HL-60 (cell line): Measurements from ENCODE around the gene TMEM204.
A peak's percentile ranks its signal among the peaks of the same experiment; 100 is the strongest.

Experiments used
- DNase-seq, 2 experiments: peaks; one replicate each; pipeline ENCODE4 v3.0.0-alpha.2; 2010 to 2020; ENCODE audit warnings: low read depth in 1 of 2, low spot score in 1 of 2
- H3K27ac ChIP-seq: fragments of 250-450 bp; sonication (Bioruptor Pico); replicated peaks from 2 replicates; pipeline ENCODE4 v1.5.1; 2020; ENCODE audit warnings: mild to moderate bottlenecking, moderate library complexity
- H3K27me3 ChIP-seq: fragments of 250-450 bp; sonication (Bioruptor Pico); 2 replicates; pipeline ENCODE4 v1.5.1; 2021; ENCODE audit warnings: mild to moderate bottlenecking, moderate library complexity; ENCODE audit not compliant: insufficient read depth, poor library complexity, severe bottlenecking
- H3K4me3 ChIP-seq: replicated peaks from 2 replicates; pipeline ENCODE4 v1.5.1; 2011; ENCODE audit warnings: mild to moderate bottlenecking, control low read depth, low read length; ENCODE audit not compliant: insufficient read depth
- CTCF ChIP-seq: IDR thresholded peaks from one replicate; pipeline ENCODE4 v1.5.1; 2011; ENCODE audit warnings: low read length, control low read depth, inconsistent platforms; ENCODE audit not compliant: insufficient read depth
- GABPA ChIP-seq: IDR thresholded peaks from 2 replicates; pipeline ENCODE4 v1.6.1; 2012; ENCODE audit warnings: low read depth
- POLR2AphosphoS5 ChIP-seq: IDR thresholded peaks from 2 replicates; pipeline ENCODE4 v1.6.1; 2012; ENCODE audit warnings: low read depth
- REST ChIP-seq: IDR thresholded peaks from 2 replicates; pipeline ENCODE4 v1.6.1; 2012; ENCODE audit warnings: low read depth; ENCODE audit not compliant: insufficient replicate concordance
- SPI1 ChIP-seq: IDR thresholded peaks from 2 replicates; pipeline ENCODE4 v1.6.1; 2012; ENCODE audit warnings: low read depth, mild to moderate bottlenecking, borderline replicate concordance

Gene TMEM204

GRCh38 chr16:1501630-1502029 is 31.8 kb upstream of the TMEM204 start:
- no peak overlapping the region for H3K4me3 ChIP-seq
- TF ChIP-seq POLR2AphosphoS5, result no peak
- no peak for TF ChIP-seq REST
- no peak for TF ChIP-seq GABPA
- H3K27ac ChIP-seq, result no peak overlapping the region
- DNase-seq, result no peak
- H3K27me3 ChIP-seq, result no peaks in the 10 kb centered on the region

GRCh38 chr16:1502092-1503004 is 31.1 kb upstream of the TMEM204 start:
- TF ChIP-seq CTCF (no peak), REST (no peak), SPI1 (no peak), GABPA (no peak), POLR2AphosphoS5 (0 out of 2 replicates have a peak, but pooled peaks have one; percentile 4)
- H3K27me3 ChIP-seq, result no peaks in the 10 kb centered on the region
- H3K4me3 ChIP-seq, result no peak overlapping the region
- no peak for DNase-seq
- no peak overlapping the region for H3K27ac ChIP-seq

- Histone ChIP-seq H3K27ac (no peak overlapping the region), H3K27me3 (no peaks in the 10 kb centered on the region), H3K4me3 (no peak overlapping the region)
- no peak for DNase-seq
- TF ChIP-seq GABPA (no peak), REST (no peak), POLR2AphosphoS5 (no peak), SPI1 (no peak), CTCF (no peak)
Measured at GRCh38 chr16:1503110-1503955, 30.1 kb upstream of the TMEM204 start.
